ENCODE data around the gene PIAS3. TPM values are rescaled to one million over a fixed set of nuclear protein-coding genes. Genes with fewer than 3 reads are reported as not detected.
"Not testable (repeated sequence)": the region's sequence is repeated elsewhere in the genome, so short reads cannot be mapped to it uniquely, and the experiment has no call there.

The PIAS3 gene
- total RNA-seq, 2 experiments from 2014 or later = 17.9 to 18.9 TPM

DNA sequence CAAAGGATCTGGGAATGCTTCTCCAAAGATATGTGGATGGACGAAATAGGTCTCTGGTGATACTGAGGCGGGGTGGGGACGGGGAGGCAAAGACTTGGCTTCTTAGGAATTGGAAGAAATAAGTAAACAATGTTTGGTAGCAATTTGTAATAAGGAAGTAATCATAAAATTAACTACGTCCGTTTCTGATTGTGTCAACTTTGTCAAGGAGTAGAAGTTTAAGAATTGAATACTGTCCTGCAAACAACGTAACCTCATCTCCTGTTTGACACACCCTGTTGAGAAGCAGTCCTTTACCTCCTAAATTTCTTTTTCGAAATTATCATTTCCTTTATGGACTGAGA lies 34.4 kb downstream of the PIAS3 start:
- no peak for TF ChIP-seq CTCF (IDR thresholded peaks at IDR 0.05)
- intact Hi-C loops (cut with micrococcal nuclease) = no loop called here
- H3K9me3 Mint-ChIP-seq = no peaks in the 10 kb centered on the region
- ChIA-PET POLR2A (interaction anchor here (0.7 to 2.1 kb wide), 11 partner anchors 10 to 213 kb away, joined by 3 to 9 read pairs (median 4); partner anchors contain the start of genes NUDT17 and RBM8A), CTCF (interaction anchor here (1.0 to 11.8 kb wide), 7 partner anchors 10 to 140 kb away, joined by 3 to 163 read pairs (median 4); partner anchors contain the start of genes ANKRD34A, ITGA10, NUDT17 and POLR3GL)
- H3K36me3 Mint-ChIP-seq (ENCODE audit: low read depth) = peaks cover 48% of the 10 kb centered on the region
- H3K4me3 Mint-ChIP-seq = peak overlapping the region; percentile 97
- peak overlapping the region; percentile 97 for H3K27ac Mint-ChIP-seq
- ATAC-seq (no peak), DNase-seq (no peak)
- no peaks in the 10 kb centered on the region for H3K27me3 Mint-ChIP-seq
- H3K4me1 Mint-ChIP-seq (ENCODE audit: low read depth) = peaks cover 44% of the 10 kb centered on the region

DNA sequence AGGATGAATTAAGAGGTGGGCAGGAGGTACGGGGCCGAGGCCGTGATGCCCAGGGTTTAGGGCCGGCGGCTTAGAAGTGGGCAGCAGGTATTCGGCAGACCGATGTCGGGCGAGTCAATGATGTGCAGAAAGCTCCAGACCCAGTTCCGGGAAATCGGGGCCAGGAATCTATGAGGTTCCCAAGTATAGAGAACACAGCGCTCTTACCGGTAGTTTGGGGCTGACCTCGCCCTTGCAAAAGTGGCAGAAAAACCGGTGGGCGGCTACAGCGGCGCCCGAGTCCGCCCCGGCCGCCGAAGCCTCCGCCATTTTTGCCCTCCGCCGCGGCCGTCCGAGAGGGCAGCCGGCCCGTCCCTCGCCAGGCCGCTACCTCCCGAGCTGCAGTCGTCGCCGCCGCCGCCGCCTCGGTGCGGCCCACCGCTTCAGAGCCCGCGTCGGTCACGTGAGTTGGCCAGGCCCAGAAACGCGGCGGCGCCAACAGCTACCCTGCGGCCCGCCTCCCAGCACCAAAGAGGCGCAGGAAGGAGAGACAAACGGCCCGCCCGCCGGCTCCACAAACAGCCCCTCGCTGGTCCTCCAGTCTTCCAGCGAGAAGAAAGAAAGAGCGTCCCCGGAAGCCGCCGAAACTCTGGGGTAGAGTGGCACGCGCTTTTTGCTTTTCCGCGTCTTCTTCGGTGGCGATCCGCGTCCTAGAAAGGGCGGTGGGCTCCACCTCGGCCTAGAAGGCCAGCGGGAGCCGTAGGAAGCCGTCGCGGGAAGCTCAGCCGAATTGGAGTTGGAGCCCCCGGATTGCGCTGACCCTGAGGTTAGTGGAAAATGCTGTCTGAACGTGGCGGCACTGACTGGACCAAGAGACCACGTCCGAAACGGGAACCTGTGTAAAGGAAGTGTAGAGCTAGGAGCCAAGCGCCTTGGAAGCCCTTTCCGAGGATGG lies 35.0 kb downstream of the PIAS3 start, which contains the start of the genes POLR3C and RNF115:
Gene POLR3C, plus strand, starts transcription at position 636 of the 934 bp plus-strand sequence. CDS start 1,577 bp downstream, outside the sequence.
Gene RNF115, minus strand, starts transcription at position 531 of the 934 bp plus-strand sequence. Its CDS starts 222 bp downstream, at position 309.
- intact Hi-C loops (cut with micrococcal nuclease) = no loop called here
- Mint-ChIP-seq H3K36me3 (ENCODE audit: low read depth) (peaks cover 44% of the 10 kb centered on the region), H3K4me1 (ENCODE audit: low read depth) (peaks cover 41% of the 10 kb centered on the region), H3K27ac (peak within 1 kb of the TSS; percentile 97), H3K4me3 (peak within 1 kb of the TSS; percentile 97), H3K9me3 (no peaks in the 10 kb centered on the region), H3K27me3 (no peaks in the 10 kb centered on the region)
- ChIA-PET POLR2A (interaction anchor here (0.5 to 2.1 kb wide), 16 partner anchors 10 to 543 kb away, joined by 3 to 9 read pairs (median 4); partner anchors contain the start of genes NUDT17 and RBM8A), CTCF (interaction anchor here (1.0 to 1.7 kb wide), 4 partner anchors 22 to 140 kb away, joined by 3 to 5 read pairs (median 4); partner anchors contain the start of genes ANKRD34A, NUDT17 and POLR3GL)
- TF ChIP-seq CTCF (IDR thresholded peaks at IDR 0.05) = no peak
- ATAC-seq = peak; percentile 63
- peak; percentile 90 for DNase-seq

DNA sequence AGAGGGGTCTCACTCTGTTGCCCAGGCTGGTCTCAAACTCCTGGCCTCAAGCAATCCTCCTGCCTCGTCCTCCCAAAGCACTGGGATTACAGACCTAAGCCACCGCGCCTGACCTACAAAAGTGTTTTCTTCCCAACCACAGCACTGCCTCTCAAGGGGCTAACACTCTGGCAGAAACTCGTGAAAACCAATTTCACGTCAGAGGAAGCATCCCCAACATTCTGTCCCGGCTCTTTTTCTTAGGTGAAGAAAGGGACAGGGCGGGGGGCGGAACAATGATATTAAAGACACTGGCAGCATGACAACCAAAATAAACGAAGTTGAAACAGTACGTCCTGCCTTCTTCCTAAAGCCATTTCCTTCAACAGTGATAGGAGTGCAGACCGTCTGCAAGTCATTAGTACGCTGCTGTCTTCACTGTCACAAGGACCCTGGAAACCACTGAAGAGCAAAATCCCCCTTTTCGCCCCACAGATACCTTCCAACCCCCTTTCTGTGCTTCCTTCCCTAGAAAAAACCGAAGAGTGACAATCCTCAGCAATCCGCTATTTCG lies 36.0 kb downstream of the PIAS3 start:
- peak; percentile 24 for ATAC-seq
- DNase-seq; intact Hi-C loops (cut with micrococcal nuclease); H3K9me3 Mint-ChIP-seq; H3K27me3 Mint-ChIP-seq: not testable (repeated sequence)
- POLR2A ChIA-PET = interaction anchor here (0.7 to 1.1 kb wide), 2 partner anchors 24 to 44 kb away, joined by 3 read pairs; no protein-coding TSS in a partner anchor
- CTCF ChIA-PET = interaction anchor here (1.3 kb wide), 1 partner anchor 23 kb away, joined by 5 read pairs; the partner anchor contains the start of gene NUDT17
- peak overlapping the region; percentile 82 for H3K27ac Mint-ChIP-seq
- H3K4me3 Mint-ChIP-seq = peak overlapping the region; percentile 62
- peaks cover 33% of the 10 kb centered on the region for H3K4me1 Mint-ChIP-seq (ENCODE audit: low read depth)
- peaks cover 34% of the 10 kb centered on the region for H3K36me3 Mint-ChIP-seq (ENCODE audit: low read depth)

DNA sequence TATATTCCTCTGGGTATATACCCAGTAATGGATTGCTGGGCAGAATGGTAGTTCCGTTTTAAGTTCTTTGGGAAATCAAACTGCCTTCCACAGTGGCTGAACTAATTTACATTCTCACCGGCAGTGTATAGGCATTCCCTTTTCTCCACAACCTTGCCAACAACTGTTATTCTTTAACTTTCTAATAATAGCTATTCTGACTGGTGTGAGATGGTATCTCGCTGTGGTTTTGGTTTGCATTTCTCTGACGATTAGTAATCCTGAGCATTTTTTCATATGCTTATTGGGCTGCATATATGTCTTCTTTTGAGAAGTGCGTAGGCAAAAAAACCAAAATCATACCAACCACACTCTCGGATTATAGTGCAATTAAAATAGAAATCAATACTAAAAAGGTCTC lies 40.8 kb downstream of the PIAS3 start:
- H3K27me3 Mint-ChIP-seq; H3K27ac Mint-ChIP-seq; H3K4me3 Mint-ChIP-seq; DNase-seq; CTCF ChIA-PET; H3K9me3 Mint-ChIP-seq; intact Hi-C loops (cut with micrococcal nuclease); H3K36me3 Mint-ChIP-seq (ENCODE audit: low read depth); POLR2A ChIA-PET: not testable (repeated sequence)
- ATAC-seq = peak; percentile 48
- peaks cover 18% of the 10 kb centered on the region for H3K4me1 Mint-ChIP-seq (ENCODE audit: low read depth)

DNA sequence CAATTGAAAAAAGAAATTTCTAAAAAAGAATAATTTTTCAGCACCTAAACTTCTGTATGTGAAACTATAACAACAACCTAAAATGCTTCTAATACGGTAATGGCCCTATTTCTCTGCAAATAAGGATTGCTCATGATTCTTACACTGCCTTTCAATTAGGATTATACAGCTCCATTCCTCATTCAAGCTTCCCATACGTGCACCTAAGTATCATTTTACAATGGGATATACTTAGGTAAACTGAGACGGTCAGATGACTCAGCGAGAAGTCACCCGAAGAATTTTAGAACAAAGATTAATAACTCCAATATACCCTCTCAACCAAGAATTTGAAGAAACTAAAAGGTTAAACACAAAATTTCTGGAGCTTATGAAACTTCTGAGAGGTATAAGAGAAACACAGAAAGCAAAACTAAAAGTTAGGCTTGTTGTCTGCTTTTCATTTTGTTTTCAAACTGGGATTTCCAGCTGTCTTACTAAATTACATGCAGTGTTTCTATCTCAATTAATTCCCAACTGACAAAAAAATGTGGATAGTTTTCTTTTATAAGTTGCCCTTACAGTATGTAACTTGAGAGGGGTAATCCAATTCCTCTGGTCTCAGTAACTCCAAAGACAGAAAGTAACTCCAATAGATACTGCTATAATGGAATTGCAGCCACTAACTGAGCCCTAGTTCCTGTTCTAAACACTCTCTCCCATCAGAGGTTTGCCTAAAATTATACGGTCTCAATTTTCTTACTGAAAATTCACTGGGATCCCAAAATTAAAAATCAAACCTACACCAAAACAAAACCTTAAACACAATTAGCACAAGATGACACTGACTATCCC lies 45.7 kb downstream of the PIAS3 start:
- intact Hi-C loops (cut with micrococcal nuclease); H3K4me3 Mint-ChIP-seq; H3K27me3 Mint-ChIP-seq; H3K27ac Mint-ChIP-seq; ATAC-seq; H3K9me3 Mint-ChIP-seq; CTCF ChIA-PET; POLR2A ChIA-PET; DNase-seq; H3K36me3 Mint-ChIP-seq (ENCODE audit: low read depth): not testable (repeated sequence)
- peaks cover 19% of the 10 kb centered on the region for H3K4me1 Mint-ChIP-seq (ENCODE audit: low read depth)
